HCT116 (cell line): ENCODE results near the gene KCNK1. TPM values are rescaled to one million over a fixed set of nuclear protein-coding genes. Genes with fewer than 3 reads are reported as not detected.

Source experiments
- ATAC-seq: fragments of 200-7000 bp; cut with Tn5 transposase; 2 replicates; pipeline ENCODE4 v1.9.1; 2020; ENCODE audit warnings: mild to moderate bottlenecking, moderate library complexity
- BruUV-seq: library from RNA; stranded (reverse); fragments of 400-500 nt; replicated peaks from 2 replicates; lab custom pipeline; 2021; lab: Mats Ljungman, UMichigan
- CTCF ChIA-PET: fragments of 300-600 bp; sonication (Branson Sonifier 250); formaldehyde crosslinking; loops from one replicate; lab custom pipeline; 2021; ENCODE audit warnings: antibody characterized with exemption; lab: Charles Lee
- POLR2A ChIA-PET: fragments of 300-600, 350-600 bp; sonication (Branson Sonifier 250); formaldehyde crosslinking; loops from one replicate; lab custom pipeline; 2021; ENCODE audit warnings: antibody characterized with exemption; lab: Charles Lee
- RAD21 ChIA-PET, 2 experiments: fragments of 300-600 bp; sonication (Branson Sonifier 250); formaldehyde crosslinking; loops; one replicate each; lab custom pipeline; 2023; ENCODE audit warnings: low total read pairs in 2 of 2; ENCODE audit not compliant: uncharacterized antibody in 2 of 2, unreplicated experiment in 2 of 2, low non-redundant PET in 1 of 2; lab: Charles Lee
- DNase-seq: peaks from one replicate; pipeline ENCODE4 v3.0.0-alpha.2; 2010; ENCODE audit warnings: low read depth, low spot score
- H2AFZ ChIP-seq: fragments of 200-600 bp; shearing (Covaris generic), sonication (generic); 2 replicates; pipeline ENCODE4 v1.6.1; 2017; ENCODE audit warnings: low read depth, mixed run types, mixed read lengths, antibody characterized with exemption, low read length; ENCODE audit not compliant: poor library complexity, severe bottlenecking
- H3K27ac ChIP-seq: 2 replicates; pipeline ENCODE4 v1.5.1; 2012; ENCODE audit warnings: low read depth, low read length
- H3K27me3 ChIP-seq: fragments of 200-600 bp; sonication (generic); 2 replicates; pipeline ENCODE4 v1.6.1; 2016; ENCODE audit warnings: mixed run types, low read length, mixed read lengths; ENCODE audit not compliant: insufficient read depth
- H3K36me3 ChIP-seq, 2 experiments: fragments of 200-500 bp in 1 of 2; fragments of 200-600 bp in 1 of 2; sonication (Bioruptor generic) in 1 of 2; sonication (generic) in 1 of 2; 2 replicates each; pipeline versions ENCODE4 v1.5.1 to v1.6.1; 2014 to 2016; ENCODE audit warnings: low read length in 2 of 2, inconsistent platforms in 1 of 2, mixed read lengths in 1 of 2, mixed run types in 1 of 2; ENCODE audit not compliant: insufficient read depth in 2 of 2, control insufficient read depth in 1 of 2
- H3K4me1 ChIP-seq, 2 experiments: fragments of 200-600 bp in 1 of 2; sonication (generic) in 1 of 2; 2 replicates each; pipeline versions ENCODE4 v1.5.1 to v1.6.1; 2012 to 2017; ENCODE audit warnings: low read length in 2 of 2, inconsistent platforms in 1 of 2, mild to moderate bottlenecking in 1 of 2, mixed read lengths in 1 of 2, mixed run types in 1 of 2, moderate library complexity in 1 of 2; ENCODE audit not compliant: insufficient read depth in 2 of 2, control insufficient read depth in 1 of 2
- H3K4me2 ChIP-seq: fragments of 200-600 bp; sonication (generic); 2 replicates; pipeline ENCODE4 v1.6.1; 2017; ENCODE audit warnings: mixed run types, low read length, mixed read lengths
- H3K4me3 ChIP-seq, 2 experiments: fragments of 200-600 bp in 1 of 2; sonication (generic) in 1 of 2; replicated peaks in 1 of 2; 2 replicates each; pipeline ENCODE4 v1.5.1; 2011 to 2016; ENCODE audit warnings: low read length in 2 of 2, control low read depth in 1 of 2, low read depth in 1 of 2, mild to moderate bottlenecking in 1 of 2, mixed read lengths in 1 of 2, mixed run types in 1 of 2
- H3K79me2 ChIP-seq: fragments of 200-600 bp; sonication (generic); 2 replicates; pipeline ENCODE4 v1.6.1; 2017; ENCODE audit warnings: mild to moderate bottlenecking, mixed run types, low read length, moderate library complexity, mixed read lengths; ENCODE audit not compliant: insufficient read depth
- H3K9ac ChIP-seq: fragments of 200-600 bp; sonication (generic); 2 replicates; pipeline ENCODE4 v1.6.1; 2016; ENCODE audit warnings: low read length, mixed read lengths
- H3K9me2 ChIP-seq: fragments of 200-600 bp; sonication (generic), shearing (Covaris generic); 2 replicates; pipeline ENCODE4 v1.6.1; 2017; ENCODE audit warnings: mixed run types, mild to moderate bottlenecking, moderate library complexity; ENCODE audit not compliant: insufficient read depth
- H3K9me3 ChIP-seq, 2 experiments: fragments of 200-500 bp in 1 of 2; fragments of 200-600 bp in 1 of 2; sonication (Bioruptor generic) in 1 of 2; sonication (generic) in 1 of 2; 2 replicates each; pipeline ENCODE4 v1.6.1; 2014 to 2017; ENCODE audit warnings: low read length in 2 of 2, mixed read lengths in 2 of 2, inconsistent platforms in 1 of 2, low read depth in 1 of 2, mild to moderate bottlenecking in 1 of 2, mixed run types in 1 of 2, moderate library complexity in 1 of 2; ENCODE audit not compliant: control insufficient read depth in 1 of 2, insufficient read depth in 1 of 2
- H4K20me1 ChIP-seq: fragments of 200-600 bp; sonication (generic), shearing (Covaris generic); 2 replicates; pipeline ENCODE4 v1.6.1; 2017; ENCODE audit warnings: mixed run types, mild to moderate bottlenecking, moderate library complexity; ENCODE audit not compliant: insufficient read depth
- ATF3 ChIP-seq: IDR thresholded peaks from 2 replicates; pipeline ENCODE4 v1.6.1; 2012
- CBX3 ChIP-seq: IDR thresholded peaks from 2 replicates; pipeline ENCODE4 v1.6.1; 2012; ENCODE audit warnings: low read depth
- EZH2phosphoT487 ChIP-seq: fragments of 200-600 bp; IDR thresholded peaks from 2 replicates; pipeline ENCODE4 v1.6.1; 2018; ENCODE audit warnings: antibody characterized with exemption, borderline replicate concordance
- POLR2AphosphoS5 ChIP-seq: IDR thresholded peaks from 2 replicates; pipeline ENCODE4 v1.6.1; 2011; ENCODE audit warnings: mild to moderate bottlenecking, low read depth, low read length, moderate library complexity
- SRF ChIP-seq: IDR thresholded peaks from 2 replicates; pipeline ENCODE4 v1.6.1; 2012; ENCODE audit warnings: low read depth
- intact Hi-C: fragments of 100-400 bp; cut with micrococcal nuclease; formaldehyde crosslinking; loops from 2 replicates; pipeline ENCODE4 v1.10.0; 2022
- total RNA-seq: library from RNA; stranded (reverse); gene quantifications from one replicate; pipeline ENCODE4 v1.2.1, GENCODE V29; 2021; ENCODE audit not compliant: unreplicated experiment
- TF ChIP-seq, protein P1 (sequence below): IDR thresholded peaks from 2 replicates; pipeline ENCODE4 v1.6.1; 2012; ENCODE audit warnings: low read depth

KCNK1 gene
- total RNA-seq, 1 experiment from 2014 or later: 28.4 TPM

- Histone ChIP-seq H3K9me3 (no peaks in the 10 kb centered on the region), H3K9ac (no peak overlapping the region), H3K27ac (no peak overlapping the region), H3K4me3 (no peak overlapping the region), H4K20me1 (no peaks in the 10 kb centered on the region), H3K36me3 (no peaks in the 10 kb centered on the region), H3K27me3 (no peaks in the 10 kb centered on the region), H3K4me1 (no peaks in the 10 kb centered on the region), H3K9me2 (no peaks in the 10 kb centered on the region), H3K4me2 (no peak overlapping the region), H3K79me2 (no peaks in the 10 kb centered on the region), H2AFZ (no peak overlapping the region)
- ChIA-PET POLR2A (no interaction called here), CTCF (no interaction called here), RAD21 (no interaction called here)
- intact Hi-C loops: no loop called here
- DNase-seq (no peak), ATAC-seq (no peak)
- no TSS peak for BruUV-seq
- no peak for TF ChIP-seq ATF3
- no peak for TF ChIP-seq CBX3
- no peak for TF ChIP-seq POLR2AphosphoS5
- no peak for TF ChIP-seq EZH2phosphoT487
Observed at GRCh38 chr1:233575450-233575849, 38.5 kb upstream of the KCNK1 start.

GRCh38 chr1:233582439-233582838 is 31.5 kb upstream of the KCNK1 start:
- H4K20me1 ChIP-seq: no peaks in the 10 kb centered on the region
- H3K27ac ChIP-seq: no peak overlapping the region
- ATAC-seq (no peak), DNase-seq (no peak)
- H3K79me2 ChIP-seq: no peaks in the 10 kb centered on the region
- CTCF ChIA-PET: no interaction called here
- H3K27me3 ChIP-seq: no peaks in the 10 kb centered on the region
- no peak overlapping the region for H3K4me3 ChIP-seq
- intact Hi-C loops: no loop called here
- no peaks in the 10 kb centered on the region for H3K9me3 ChIP-seq
- no peaks in the 10 kb centered on the region for H3K9me2 ChIP-seq
- TF ChIP-seq, protein P1, sequence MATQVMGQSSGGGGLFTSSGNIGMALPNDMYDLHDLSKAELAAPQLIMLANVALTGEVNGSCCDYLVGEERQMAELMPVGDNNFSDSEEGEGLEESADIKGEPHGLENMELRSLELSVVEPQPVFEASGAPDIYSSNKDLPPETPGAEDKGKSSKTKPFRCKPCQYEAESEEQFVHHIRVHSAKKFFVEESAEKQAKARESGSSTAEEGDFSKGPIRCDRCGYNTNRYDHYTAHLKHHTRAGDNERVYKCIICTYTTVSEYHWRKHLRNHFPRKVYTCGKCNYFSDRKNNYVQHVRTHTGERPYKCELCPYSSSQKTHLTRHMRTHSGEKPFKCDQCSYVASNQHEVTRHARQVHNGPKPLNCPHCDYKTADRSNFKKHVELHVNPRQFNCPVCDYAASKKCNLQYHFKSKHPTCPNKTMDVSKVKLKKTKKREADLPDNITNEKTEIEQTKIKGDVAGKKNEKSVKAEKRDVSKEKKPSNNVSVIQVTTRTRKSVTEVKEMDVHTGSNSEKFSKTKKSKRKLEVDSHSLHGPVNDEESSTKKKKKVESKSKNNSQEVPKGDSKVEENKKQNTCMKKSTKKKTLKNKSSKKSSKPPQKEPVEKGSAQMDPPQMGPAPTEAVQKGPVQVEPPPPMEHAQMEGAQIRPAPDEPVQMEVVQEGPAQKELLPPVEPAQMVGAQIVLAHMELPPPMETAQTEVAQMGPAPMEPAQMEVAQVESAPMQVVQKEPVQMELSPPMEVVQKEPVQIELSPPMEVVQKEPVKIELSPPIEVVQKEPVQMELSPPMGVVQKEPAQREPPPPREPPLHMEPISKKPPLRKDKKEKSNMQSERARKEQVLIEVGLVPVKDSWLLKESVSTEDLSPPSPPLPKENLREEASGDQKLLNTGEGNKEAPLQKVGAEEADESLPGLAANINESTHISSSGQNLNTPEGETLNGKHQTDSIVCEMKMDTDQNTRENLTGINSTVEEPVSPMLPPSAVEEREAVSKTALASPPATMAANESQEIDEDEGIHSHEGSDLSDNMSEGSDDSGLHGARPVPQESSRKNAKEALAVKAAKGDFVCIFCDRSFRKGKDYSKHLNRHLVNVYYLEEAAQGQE: no peak
- no peak for TF ChIP-seq SRF
- H3K4me2 ChIP-seq: no peak overlapping the region
- H3K4me1 ChIP-seq: no peaks in the 10 kb centered on the region
- POLR2A ChIA-PET: no interaction called here
- no peaks in the 10 kb centered on the region for H3K36me3 ChIP-seq
- H2AFZ ChIP-seq: no peak overlapping the region
- RAD21 ChIA-PET: no interaction called here
- no peak overlapping the region for H3K9ac ChIP-seq
- no TSS peak for BruUV-seq
